AG04449 (cell line): ENCODE data around the gene KRT16.
"Not testable (repeated sequence)": the region's sequence is repeated elsewhere in the genome, so short reads cannot be mapped to it uniquely, and the experiment has no call there.

Experiments used
- CTCF ChIA-PET: fragments of 350-600 bp; formaldehyde crosslinking; extraction: SDS; loops from one replicate; lab custom pipeline; 2021; ENCODE audit warnings: antibody characterized with exemption; lab: Yijun Ruan, JAX
- POLR2A ChIA-PET: fragments of 400-600, 350-600 bp; formaldehyde crosslinking; extraction: SDS; loops from one replicate; lab custom pipeline; 2020; ENCODE audit warnings: antibody characterized with exemption, inconsistent platforms; lab: Yijun Ruan, JAX
- DNase-seq: peaks from one replicate; pipeline ENCODE4 v3.0.0-alpha.2; 2010; ENCODE audit warnings: low read depth, low spot score
- H3K4me3 ChIP-seq: 2 replicates; pipeline ENCODE4 v1.5.1; 2011; ENCODE audit warnings: low read depth, mild to moderate bottlenecking, control low read depth, low read length
- CTCF ChIP-seq: IDR thresholded peaks from one replicate; pipeline ENCODE4 v1.5.1; 2011; ENCODE audit warnings: mild to moderate bottlenecking, moderate library complexity, low read length, control low read depth, inconsistent platforms; ENCODE audit not compliant: insufficient read depth; ENCODE audit errors: missing control alignments

The KRT16 gene

GRCh38 chr17:41621916-41622315 lies 9.3 kb upstream of the KRT16 start:
- ChIA-PET POLR2A (no interaction called here), CTCF (interaction anchor here (1.0 to 3.3 kb wide), 4 partner anchors 26 to 73 kb away, joined by 3 to 21 read pairs (median 5); no protein-coding TSS in a partner anchor)
- DNase-seq = no peak
- TF ChIP-seq CTCF = no peak
- no peak overlapping the region for H3K4me3 ChIP-seq

GRCh38 chr17:41621435-41621817 lies 8.9 kb upstream of the KRT16 start:
- CTCF ChIA-PET = interaction anchor here (1.4 to 1.9 kb wide), 3 partner anchors 27 to 42 kb away, joined by 5 to 17 read pairs (median 5); no protein-coding TSS in a partner anchor
- POLR2A ChIA-PET, DNase-seq, H3K4me3 ChIP-seq: not testable (repeated sequence)

- ChIA-PET POLR2A (interaction anchor here (0.8 kb wide), 1 partner anchor 69 kb away, joined by 3 read pairs; no protein-coding TSS in a partner anchor), CTCF (interaction anchor here (1.4 to 1.9 kb wide), 3 partner anchors 27 to 42 kb away, joined by 5 to 17 read pairs (median 5); no protein-coding TSS in a partner anchor)
- TF ChIP-seq CTCF = no peak
- no peak overlapping the region for H3K4me3 ChIP-seq
- DNase-seq = no peak
Observed at GRCh38 chr17:41620583-41621434, 8.2 kb upstream of the KRT16 start.

- DNase-seq, H3K4me3 ChIP-seq: not testable (repeated sequence)
- ChIA-PET CTCF (interaction anchor here (1.7 to 2.0 kb wide), 3 partner anchors 28 to 72 kb away, joined by 5 to 17 read pairs (median 7); no protein-coding TSS in a partner anchor), POLR2A (interaction anchor here (0.8 kb wide), 1 partner anchor 69 kb away, joined by 3 read pairs; no protein-coding TSS in a partner anchor)
Observed at GRCh38 chr17:41619927-41620582, 7.5 kb upstream of the KRT16 start.

GRCh38 chr17:41619036-41619926 lies 6.7 kb upstream of the KRT16 start:
- no peak for DNase-seq
- POLR2A ChIA-PET = interaction anchor here (0.6 kb wide), 1 partner anchor 48 kb away, joined by 3 read pairs; the partner anchor contains the start of gene KRT9
- TF ChIP-seq CTCF = no peak
- CTCF ChIA-PET = interaction anchor here (1.8 to 2.0 kb wide), 2 partner anchors 29 to 71 kb away, joined by 7 read pairs; no protein-coding TSS in a partner anchor
- no peak overlapping the region for H3K4me3 ChIP-seq

- POLR2A ChIA-PET = no interaction called here
- H3K4me3 ChIP-seq = no peak overlapping the region
- CTCF ChIA-PET = interaction anchor here (1.8 to 2.0 kb wide), 2 partner anchors 30 to 70 kb away, joined by 7 read pairs; no protein-coding TSS in a partner anchor
- DNase-seq = no peak
- TF ChIP-seq CTCF = no peak
Observed at GRCh38 chr17:41618341-41619035, 5.9 kb upstream of the KRT16 start.
